Thymus (tissue), 11 donors: ENCODE data around the gene PKNOX2. TPM values are rescaled to one million over a fixed set of nuclear protein-coding genes. Genes with fewer than 3 reads are reported as not detected.

Experiments used
- DNase-seq, 9 donors: peaks; one replicate each; pipeline ENCODE4 v3.0.0-alpha.2; 2013; ENCODE audit warnings: low spot score in 9 of 9, low read depth in 6 of 9, missing footprints in 1 of 9
- H3K27ac ChIP-seq, 2 donors: one replicate each; pipeline ENCODE4 v1.5.1; 2013; ENCODE audit warnings: control low read depth in 1 of 2, low read depth in 1 of 2, low read length in 1 of 2, mild to moderate bottlenecking in 1 of 2, moderate library complexity in 1 of 2
- H3K27me3 ChIP-seq, 2 donors: one replicate each; pipeline ENCODE4 v1.5.1; 2013; ENCODE audit warnings: low read length in 1 of 2; ENCODE audit not compliant: control insufficient read depth in 2 of 2, insufficient read depth in 1 of 2
- H3K36me3 ChIP-seq, 2 donors: one replicate each; pipeline ENCODE4 v1.5.1; 2013; ENCODE audit warnings: low read length in 1 of 2, mild to moderate bottlenecking in 1 of 2, moderate library complexity in 1 of 2; ENCODE audit not compliant: control insufficient read depth in 2 of 2, insufficient read depth in 2 of 2
- H3K4me1 ChIP-seq, 2 donors: one replicate each; pipeline ENCODE4 v1.5.1; 2013; ENCODE audit warnings: low read length in 2 of 2; ENCODE audit not compliant: control insufficient read depth in 2 of 2, insufficient read depth in 2 of 2
- H3K4me3 ChIP-seq, 2 donors: one replicate each; pipeline ENCODE4 v1.5.1; 2013; ENCODE audit warnings: low read length in 2 of 2, control low read depth in 1 of 2, mild to moderate bottlenecking in 1 of 2
- H3K9me3 ChIP-seq, 2 donors: one replicate each; pipeline ENCODE4 v1.5.1; 2013; ENCODE audit warnings: low read length in 1 of 2, mild to moderate bottlenecking in 1 of 2; ENCODE audit not compliant: control insufficient read depth in 2 of 2, insufficient read depth in 1 of 2
- WGBS: extraction: QIAGEN DNeasy Blood & Tissue Kit; methylation state at CpG from one replicate; pipeline ENCODE4 v1.1.7; 2013; 5-methylcytosine and 5-hydroxymethylcytosine counted together
- polyA plus RNA-seq: library from polyadenylated mRNA; stranded (reverse); fragments of 200-250 nt; gene quantifications from one replicate; pipeline ENCODE4 v1.2.3, GENCODE V29; 2013
- total RNA-seq: library from RNA; stranded (reverse); fragments of 120-200 nt; gene quantifications from one replicate; pipeline ENCODE4 v1.2.4, GENCODE V29; 2013
- donor health status: healthy.

PKNOX2 gene
- total and polyA plus RNA-seq, 2 donors = 1.3 to 2.2 TPM

DNA sequence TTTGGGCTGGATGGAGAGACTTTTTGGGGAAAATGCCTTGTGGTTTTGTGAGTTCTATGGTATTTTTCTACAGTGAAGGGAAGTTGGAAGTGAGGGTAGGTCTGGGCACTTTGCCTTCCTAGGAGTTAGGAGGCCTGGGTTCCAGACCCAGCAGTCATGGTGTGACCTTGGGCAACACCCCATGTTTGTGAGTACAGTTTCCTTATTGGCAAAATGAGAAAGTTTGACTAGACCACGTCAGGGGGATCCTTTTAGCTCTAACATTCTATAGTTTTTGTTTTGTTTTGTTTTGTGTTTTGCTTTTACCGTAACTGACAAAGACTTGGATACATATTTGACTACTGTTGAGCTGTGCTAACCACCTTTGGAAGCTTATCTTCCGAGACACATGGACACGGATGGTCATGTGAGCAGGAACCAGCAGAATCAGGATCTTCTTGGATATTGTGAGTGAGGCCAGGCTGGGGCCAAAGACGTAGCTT is 109.0 kb downstream of the PKNOX2 start:
- 88% methylated on average over 5 of the region's 5 CpGs for WGBS
- Histone ChIP-seq H3K27ac (no peak overlapping the region), H3K4me1 (no peaks in the 10 kb centered on the region), H3K9me3 (no peaks in the 10 kb centered on the region), H3K27me3 (peaks cover 0 to 2% of the 10 kb centered on the region in 2 donors), H3K36me3 (no peaks in the 10 kb centered on the region), H3K4me3 (no peak overlapping the region)
- no peak for DNase-seq

DNA sequence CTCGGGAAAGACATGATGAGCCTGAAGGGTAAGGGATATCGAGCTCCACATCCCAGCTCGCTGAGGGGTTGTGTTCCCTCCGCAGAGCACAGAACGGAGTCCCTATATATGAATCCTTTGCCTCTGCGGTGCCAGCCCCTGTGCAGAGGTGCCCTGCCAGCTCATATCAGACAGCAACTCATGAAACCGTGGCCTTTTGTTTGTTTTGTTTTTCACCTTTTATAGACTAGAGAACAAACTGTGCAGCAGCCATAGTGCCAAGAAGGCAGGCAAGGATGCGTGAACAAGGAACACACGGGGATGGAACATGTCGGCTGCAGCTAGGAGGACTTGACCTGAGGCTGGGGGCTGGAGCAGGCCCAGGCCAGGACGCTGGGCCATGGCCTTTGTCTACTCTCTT is 109.8 kb downstream of the PKNOX2 start:
- H3K36me3 ChIP-seq = no peaks in the 10 kb centered on the region
- DNase-seq = no peak
- WGBS = 89% methylated on average over 11 of the region's 11 CpGs

DNA sequence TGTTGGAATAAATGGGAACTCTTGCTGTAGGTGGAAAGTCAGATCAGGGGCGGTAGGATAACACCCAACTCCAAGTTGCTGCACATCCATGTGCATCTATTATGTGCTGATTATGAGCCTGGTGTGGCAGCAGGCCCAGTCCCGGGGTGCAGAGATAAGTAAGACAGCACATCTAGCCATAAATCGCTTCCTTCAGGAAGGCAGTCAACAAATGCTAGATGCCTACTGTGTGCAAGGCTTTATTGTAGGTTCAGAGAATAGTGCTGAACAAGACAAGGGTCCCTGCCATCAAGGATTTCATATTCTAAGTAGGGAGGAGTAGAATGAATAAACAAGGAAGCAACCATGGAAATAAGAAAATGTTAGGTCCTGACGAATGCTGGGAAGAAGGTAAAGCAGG is 110.2 kb downstream of the PKNOX2 start:
- no peak overlapping the region for H3K4me3 ChIP-seq
- H3K36me3 ChIP-seq = no peaks in the 10 kb centered on the region
- H3K9me3 ChIP-seq = no peaks in the 10 kb centered on the region
- WGBS = 95% methylated on average over 4 of the region's 4 CpGs
- H3K27me3 ChIP-seq = peaks cover 0 to 2% of the 10 kb centered on the region in 2 donors
- H3K4me1 ChIP-seq = no peaks in the 10 kb centered on the region
- H3K27ac ChIP-seq = no peak overlapping the region
- no peak for DNase-seq

More for the DNA sequence above, 109.8 kb downstream of the PKNOX2 start:
- no peak overlapping the region for H3K4me3 ChIP-seq
- H3K27me3 ChIP-seq = peaks cover 0 to 2% of the 10 kb centered on the region in 2 donors
- no peaks in the 10 kb centered on the region for H3K4me1 ChIP-seq
- H3K27ac ChIP-seq = no peak overlapping the region
- H3K9me3 ChIP-seq = no peaks in the 10 kb centered on the region

DNA sequence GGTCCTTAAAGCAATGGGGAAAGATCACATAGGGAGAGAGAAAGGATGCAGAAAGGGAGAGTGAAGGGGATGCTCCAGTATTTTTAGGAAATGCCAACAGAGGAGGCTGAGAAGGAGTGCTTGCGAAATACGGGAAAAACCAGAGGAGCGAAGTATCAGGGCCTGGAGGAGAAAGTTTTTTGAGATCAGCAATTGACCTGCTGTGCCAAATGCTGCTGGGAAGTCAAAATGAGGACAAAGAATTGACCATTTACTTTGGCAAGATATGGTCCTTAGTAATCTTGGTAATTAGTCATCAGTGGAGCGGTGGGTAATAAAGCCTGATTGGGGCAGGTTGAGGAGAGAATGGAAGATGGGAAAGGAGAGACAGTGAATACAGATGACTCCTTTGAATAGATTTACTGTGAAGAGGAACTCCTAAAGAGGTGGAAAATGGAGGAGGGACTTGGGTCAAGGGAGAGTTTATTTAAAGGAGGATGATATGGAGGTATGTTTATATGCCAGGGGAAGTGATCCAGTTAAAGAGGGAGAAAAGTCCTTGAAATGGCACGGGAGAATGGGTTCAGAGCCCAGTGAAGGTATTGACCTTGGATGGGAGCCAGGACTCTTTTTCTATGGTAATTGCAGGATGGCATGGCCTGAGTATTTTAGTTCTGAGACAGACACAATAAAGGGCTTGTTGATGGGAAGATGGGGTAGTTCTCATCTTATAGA is 111.5 kb downstream of the PKNOX2 start:
- DNase-seq = no peak
- WGBS = 90% methylated on average over 5 of the region's 5 CpGs
- H3K9me3 ChIP-seq = no peaks in the 10 kb centered on the region
- no peak overlapping the region for H3K4me3 ChIP-seq
- no peak overlapping the region for H3K27ac ChIP-seq
- H3K4me1 ChIP-seq = no peaks in the 10 kb centered on the region
- H3K36me3 ChIP-seq = no peaks in the 10 kb centered on the region
- peaks cover 0 to 2% of the 10 kb centered on the region in 2 donors for H3K27me3 ChIP-seq

DNA sequence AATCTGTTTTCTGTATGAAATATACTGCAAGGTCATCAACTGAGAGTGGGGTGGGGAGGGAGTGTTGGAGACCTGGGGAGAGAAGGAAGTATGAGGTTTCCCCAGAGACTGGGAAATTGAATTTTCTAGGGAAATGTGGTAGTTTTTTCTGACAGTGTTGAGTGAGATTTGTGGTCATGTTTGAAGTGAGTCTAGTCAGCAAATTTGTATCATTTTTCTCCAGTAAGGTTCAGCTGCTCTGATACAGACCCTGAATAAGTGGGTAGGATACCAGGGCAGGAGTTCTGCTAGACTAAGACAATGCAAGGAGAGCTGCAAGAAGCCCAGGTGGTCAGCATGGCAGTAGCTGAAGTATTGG is 112.0 kb downstream of the PKNOX2 start:
- H3K27ac ChIP-seq = no peak overlapping the region
- DNase-seq = no peak

DNA sequence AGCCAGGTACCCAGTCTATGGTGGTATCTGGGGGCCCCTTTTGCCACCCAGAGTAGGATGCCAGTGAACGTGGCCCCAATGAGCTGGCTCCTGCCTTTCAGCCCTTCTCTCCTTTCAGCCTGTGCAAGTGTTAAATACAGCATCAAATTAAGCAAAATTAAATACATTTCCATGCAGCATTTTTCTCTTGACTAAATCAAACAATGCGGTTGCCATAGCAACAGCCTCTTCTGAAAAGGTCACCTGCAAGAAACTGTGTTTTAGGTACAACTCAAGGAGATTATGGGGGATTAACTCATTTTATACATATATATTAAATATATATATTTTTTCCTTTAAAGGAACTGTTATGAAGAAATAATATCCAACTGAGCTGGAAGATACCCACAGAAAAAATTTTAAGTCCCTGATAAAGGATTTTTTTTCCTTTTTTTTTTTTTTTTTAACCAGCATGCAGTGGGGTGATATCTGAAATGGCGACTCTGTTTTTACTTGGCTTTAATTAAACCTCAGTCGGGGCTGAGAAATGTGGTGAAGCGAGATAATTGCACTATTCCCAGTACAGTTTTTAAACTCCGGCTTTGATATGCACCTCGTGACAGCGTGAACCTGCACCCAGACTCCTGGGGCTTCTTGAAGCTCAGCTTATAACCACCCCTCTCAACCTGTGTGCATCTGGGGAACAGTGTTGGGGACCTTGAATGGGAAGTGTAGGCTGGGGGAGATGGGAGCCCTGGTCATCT is 115.3 kb downstream of the PKNOX2 start:
- no peaks in the 10 kb centered on the region for H3K27me3 ChIP-seq
- WGBS = 96% methylated on average over 8 of the region's 8 CpGs
- no peaks in the 10 kb centered on the region for H3K36me3 ChIP-seq
- no peaks in the 10 kb centered on the region for H3K4me1 ChIP-seq
- no peaks in the 10 kb centered on the region for H3K9me3 ChIP-seq
- no peak overlapping the region for H3K4me3 ChIP-seq
- DNase-seq = peak in 1 of 9 donors; percentile 10
- H3K27ac ChIP-seq = no peak overlapping the region

More for the DNA sequence above, 112.0 kb downstream of the PKNOX2 start:
- Histone ChIP-seq H3K4me3 (no peak overlapping the region), H3K27me3 (peaks cover 0 to 2% of the 10 kb centered on the region in 2 donors), H3K36me3 (no peaks in the 10 kb centered on the region), H3K9me3 (no peaks in the 10 kb centered on the region), H3K4me1 (no peaks in the 10 kb centered on the region)

DNA sequence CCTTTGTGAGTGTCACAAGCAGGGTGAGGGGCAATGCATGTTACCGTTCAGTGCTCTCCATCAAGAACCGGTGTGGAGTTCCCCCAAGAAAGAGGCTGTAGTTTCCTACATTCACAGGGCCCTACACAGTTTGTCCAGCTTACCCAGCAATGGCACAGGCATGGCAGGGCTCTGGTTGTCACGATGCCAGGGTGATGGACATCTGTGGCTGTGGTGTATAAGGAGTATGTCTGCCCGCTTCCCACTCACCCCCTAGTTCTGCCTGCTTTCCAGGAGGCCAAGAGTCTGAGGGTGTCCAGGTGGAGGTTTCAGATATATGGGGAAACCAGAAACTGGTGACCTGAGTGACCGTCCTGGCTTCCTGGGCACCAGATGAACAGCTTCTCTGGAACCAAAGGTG is 116.1 kb downstream of the PKNOX2 start:
- Histone ChIP-seq H3K4me1 (no peaks in the 10 kb centered on the region), H3K4me3 (no peak overlapping the region), H3K36me3 (no peaks in the 10 kb centered on the region), H3K27ac (no peak overlapping the region), H3K9me3 (no peaks in the 10 kb centered on the region), H3K27me3 (no peaks in the 10 kb centered on the region)
- no peak for DNase-seq
- WGBS = 82% methylated on average over 5 of the region's 5 CpGs

DNA sequence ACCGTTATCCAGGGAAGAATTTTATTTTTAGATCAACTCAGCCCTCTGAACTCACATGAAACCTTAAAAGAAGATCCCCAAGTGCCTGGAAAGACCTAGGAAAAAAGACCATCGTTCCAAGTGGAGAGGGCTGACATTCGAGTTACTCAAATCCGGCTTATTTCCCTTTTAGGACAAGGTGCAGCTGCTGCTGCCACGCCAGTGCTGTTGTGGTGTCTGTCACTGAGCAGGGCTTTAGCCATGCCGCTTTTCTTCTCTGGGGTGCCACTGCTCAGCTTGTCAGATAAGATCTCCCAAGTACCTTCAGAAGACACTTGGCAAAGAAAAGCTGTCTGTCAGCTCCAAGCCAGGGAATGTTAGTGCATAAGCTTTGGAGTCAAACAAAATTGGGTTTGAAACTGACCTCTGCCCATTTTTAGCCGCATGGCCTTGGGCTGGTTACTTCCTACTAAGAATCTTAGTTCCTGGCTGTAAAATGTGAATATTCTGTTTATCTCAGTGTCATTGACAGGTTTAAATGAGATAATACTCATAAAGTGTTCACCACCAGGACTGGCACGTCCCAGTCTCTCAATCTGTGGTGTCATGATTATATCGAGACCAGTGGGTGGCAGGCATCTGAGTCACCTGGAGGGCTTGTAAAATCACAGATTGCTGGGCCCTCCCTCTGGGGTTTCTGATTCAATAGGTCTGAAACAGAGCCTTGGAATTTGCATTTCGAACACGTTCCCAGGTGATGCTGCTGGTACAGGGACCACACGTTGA is 117.5 kb downstream of the PKNOX2 start:
- WGBS = 90% methylated on average over 12 of the region's 12 CpGs
- Histone ChIP-seq H3K36me3 (no peaks in the 10 kb centered on the region), H3K4me1 (no peaks in the 10 kb centered on the region), H3K4me3 (no peak overlapping the region), H3K9me3 (no peaks in the 10 kb centered on the region), H3K27me3 (no peaks in the 10 kb centered on the region), H3K27ac (no peak overlapping the region)
- no peak for DNase-seq

DNA sequence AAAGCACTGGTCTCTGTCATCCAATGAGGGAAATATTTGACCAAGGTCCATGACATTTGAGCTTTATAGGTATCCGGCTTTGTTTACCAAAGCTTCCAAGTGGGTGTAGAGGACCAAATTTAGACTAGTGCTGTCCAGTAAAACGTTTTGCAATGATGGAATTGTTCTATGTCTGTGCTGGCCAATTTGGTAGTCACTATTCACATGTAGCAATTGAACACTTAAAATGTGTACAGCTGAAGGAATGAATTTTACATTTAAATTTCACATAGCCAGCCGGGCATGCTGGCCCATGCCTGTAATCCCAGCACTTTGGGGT is 118.0 kb downstream of the PKNOX2 start:
- no peak overlapping the region for H3K27ac ChIP-seq
- no peaks in the 10 kb centered on the region for H3K9me3 ChIP-seq
- H3K4me1 ChIP-seq = peaks cover 0 to 2% of the 10 kb centered on the region in 2 donors
- H3K27me3 ChIP-seq = no peaks in the 10 kb centered on the region
- no peak overlapping the region for H3K4me3 ChIP-seq
- 83% methylated on average over 3 of the region's 3 CpGs for WGBS
- H3K36me3 ChIP-seq = no peaks in the 10 kb centered on the region
- DNase-seq = no peak
